ENCODE results near the gene NR3C1.

NR3C1 gene

DNA sequence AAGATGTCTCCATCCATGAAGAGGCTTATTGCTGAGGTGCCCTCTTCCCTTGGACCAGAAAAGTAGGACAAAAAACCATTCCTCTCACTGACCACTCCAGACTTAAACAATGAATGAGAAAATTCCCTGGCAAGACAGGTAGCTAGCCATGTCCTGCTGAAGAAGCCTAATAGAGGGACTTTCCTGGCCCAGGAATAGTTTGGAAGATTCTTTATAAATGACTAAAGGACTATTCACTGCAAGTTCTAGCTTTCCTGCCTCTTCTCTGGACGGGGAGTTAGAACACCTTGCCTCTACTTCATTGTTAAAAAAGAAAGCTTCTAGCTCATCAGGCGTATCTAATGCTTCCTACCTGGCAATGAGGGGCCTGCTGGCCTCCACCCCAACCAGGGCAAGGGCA lies 153.6 kb downstream of the NR3C1 start:
- Histone ChIP-seq H3K4me3 (ENCODE audit: low read length) (no peak overlapping the region), H3K4me1 (ENCODE audit: control insufficient read depth, insufficient read depth, low read length) (peaks cover 14% of the 10 kb centered on the region), H3K9ac (ENCODE audit: low read length) (no peak overlapping the region), H3K27me3 (ENCODE audit: control insufficient read depth, insufficient read depth, low read length) (no peaks in the 10 kb centered on the region), H3K9me3 (ENCODE audit: control insufficient read depth, low read length) (no peaks in the 10 kb centered on the region), H3K36me3 (ENCODE audit: control insufficient read depth, insufficient read depth, low read length) (no peaks in the 10 kb centered on the region)

DNA sequence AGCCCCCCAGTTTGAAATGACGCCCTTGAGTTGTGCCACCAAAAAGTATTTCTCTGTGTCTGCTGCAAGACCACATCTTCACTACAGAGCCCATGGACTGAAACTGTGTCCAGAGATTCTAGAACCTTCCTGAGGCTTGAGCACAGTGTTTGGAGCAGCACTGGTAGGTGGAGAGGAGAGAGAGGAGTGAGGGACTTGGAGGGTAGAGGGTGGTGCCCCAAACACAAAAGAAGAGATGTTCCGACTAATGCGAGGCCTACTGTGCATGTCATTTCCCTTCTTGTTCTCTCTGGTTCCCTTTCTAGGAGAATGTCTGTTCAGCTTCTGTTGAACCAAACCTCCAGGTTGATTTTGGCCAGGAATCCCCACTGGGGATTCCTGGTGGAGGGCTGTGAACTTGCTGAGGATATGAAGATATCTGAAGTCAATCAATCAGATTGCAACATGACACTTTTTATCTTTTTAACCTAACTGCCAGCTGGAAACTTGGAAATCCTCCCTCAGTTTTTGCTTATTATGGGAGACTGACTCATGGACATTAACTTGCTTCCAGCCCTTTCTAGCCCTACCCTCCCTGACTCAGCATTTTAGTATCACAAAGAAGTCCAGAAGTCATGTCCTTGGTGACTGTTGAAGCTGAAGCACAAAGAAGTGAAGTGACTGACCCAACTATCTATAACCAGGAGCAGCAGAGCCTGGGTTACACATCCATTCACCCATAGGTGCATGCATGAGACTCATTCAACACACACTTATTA lies 154.5 kb downstream of the NR3C1 start:
- peaks cover 18% of the 10 kb centered on the region for H3K4me1 ChIP-seq (ENCODE audit: control insufficient read depth, insufficient read depth, low read length)
- no peaks in the 10 kb centered on the region for H3K9me3 ChIP-seq (ENCODE audit: control insufficient read depth, low read length)
- H3K36me3 ChIP-seq (ENCODE audit: control insufficient read depth, insufficient read depth, low read length): no peaks in the 10 kb centered on the region
- H3K27me3 ChIP-seq (ENCODE audit: control insufficient read depth, insufficient read depth, low read length): no peaks in the 10 kb centered on the region
- H3K9ac ChIP-seq (ENCODE audit: low read length): no peak overlapping the region
- no peak overlapping the region for H3K4me3 ChIP-seq (ENCODE audit: low read length)

- Histone ChIP-seq H3K27me3 (ENCODE audit: control insufficient read depth, insufficient read depth, low read length) (no peaks in the 10 kb centered on the region), H3K36me3 (ENCODE audit: control insufficient read depth, insufficient read depth, low read length) (no peaks in the 10 kb centered on the region), H3K9ac (ENCODE audit: low read length) (no peak overlapping the region), H3K9me3 (ENCODE audit: control insufficient read depth, low read length) (no peaks in the 10 kb centered on the region), H3K4me1 (ENCODE audit: control insufficient read depth, insufficient read depth, low read length) (peaks cover 19% of the 10 kb centered on the region), H3K4me3 (ENCODE audit: low read length) (no peak overlapping the region)
Observed at GRCh38 chr5:143248391-143248790, 155.1 kb downstream of the NR3C1 start.

- no peaks in the 10 kb centered on the region for H3K36me3 ChIP-seq (ENCODE audit: control insufficient read depth, insufficient read depth, low read length)
- no peaks in the 10 kb centered on the region for H3K9me3 ChIP-seq (ENCODE audit: control insufficient read depth, low read length)
- H3K9ac ChIP-seq (ENCODE audit: low read length): no peak overlapping the region
- no peak overlapping the region for H3K4me3 ChIP-seq (ENCODE audit: low read length)
- no peaks in the 10 kb centered on the region for H3K27me3 ChIP-seq (ENCODE audit: control insufficient read depth, insufficient read depth, low read length)
- H3K4me1 ChIP-seq (ENCODE audit: control insufficient read depth, insufficient read depth, low read length): peaks cover 19% of the 10 kb centered on the region
Observed at GRCh38 chr5:143247134-143247815, 156.2 kb downstream of the NR3C1 start.

GRCh38 chr5:143245929-143246561 lies 157.4 kb downstream of the NR3C1 start:
- no peaks in the 10 kb centered on the region for H3K9me3 ChIP-seq (ENCODE audit: control insufficient read depth, low read length)
- no peak overlapping the region for H3K4me3 ChIP-seq (ENCODE audit: low read length)
- no peak overlapping the region for H3K9ac ChIP-seq (ENCODE audit: low read length)
- no peaks in the 10 kb centered on the region for H3K27me3 ChIP-seq (ENCODE audit: control insufficient read depth, insufficient read depth, low read length)
- no peaks in the 10 kb centered on the region for H3K36me3 ChIP-seq (ENCODE audit: control insufficient read depth, insufficient read depth, low read length)
- peaks cover 19% of the 10 kb centered on the region for H3K4me1 ChIP-seq (ENCODE audit: control insufficient read depth, insufficient read depth, low read length)

GRCh38 chr5:143244990-143245389 lies 158.5 kb downstream of the NR3C1 start:
- H3K9me3 ChIP-seq (ENCODE audit: control insufficient read depth, low read length): no peaks in the 10 kb centered on the region
- H3K4me1 ChIP-seq (ENCODE audit: control insufficient read depth, insufficient read depth, low read length): peaks cover 19% of the 10 kb centered on the region
- H3K4me3 ChIP-seq (ENCODE audit: low read length): no peak overlapping the region
- H3K9ac ChIP-seq (ENCODE audit: low read length): no peak overlapping the region
- no peaks in the 10 kb centered on the region for H3K27me3 ChIP-seq (ENCODE audit: control insufficient read depth, insufficient read depth, low read length)
- H3K36me3 ChIP-seq (ENCODE audit: control insufficient read depth, insufficient read depth, low read length): no peaks in the 10 kb centered on the region

GRCh38 chr5:143244000-143244736 lies 159.3 kb downstream of the NR3C1 start:
- Histone ChIP-seq H3K9ac (ENCODE audit: low read length) (no peak overlapping the region), H3K36me3 (ENCODE audit: control insufficient read depth, insufficient read depth, low read length) (no peaks in the 10 kb centered on the region), H3K9me3 (ENCODE audit: control insufficient read depth, low read length) (no peaks in the 10 kb centered on the region), H3K27me3 (ENCODE audit: control insufficient read depth, insufficient read depth, low read length) (no peaks in the 10 kb centered on the region), H3K4me1 (ENCODE audit: control insufficient read depth, insufficient read depth, low read length) (peaks cover 12% of the 10 kb centered on the region), H3K4me3 (ENCODE audit: low read length) (no peak overlapping the region)

- H3K9ac ChIP-seq (ENCODE audit: low read length): no peak overlapping the region
- no peaks in the 10 kb centered on the region for H3K36me3 ChIP-seq (ENCODE audit: control insufficient read depth, insufficient read depth, low read length)
Observed at GRCh38 chr5:143243103-143243502, 160.4 kb downstream of the NR3C1 start.

GRCh38 chr5:143241892-143242291 lies 161.6 kb downstream of the NR3C1 start:
- H3K9ac ChIP-seq (ENCODE audit: low read length): no peak overlapping the region
- H3K27me3 ChIP-seq (ENCODE audit: control insufficient read depth, insufficient read depth, low read length): no peaks in the 10 kb centered on the region
- no peaks in the 10 kb centered on the region for H3K9me3 ChIP-seq (ENCODE audit: control insufficient read depth, low read length)
- H3K4me3 ChIP-seq (ENCODE audit: low read length): no peak overlapping the region
- H3K4me1 ChIP-seq (ENCODE audit: control insufficient read depth, insufficient read depth, low read length): peaks cover 5% of the 10 kb centered on the region
- no peaks in the 10 kb centered on the region for H3K36me3 ChIP-seq (ENCODE audit: control insufficient read depth, insufficient read depth, low read length)

More at GRCh38 chr5:143243103-143243502, 160.4 kb downstream of the NR3C1 start:
- Histone ChIP-seq H3K4me1 (ENCODE audit: control insufficient read depth, insufficient read depth, low read length) (peaks cover 5% of the 10 kb centered on the region), H3K27me3 (ENCODE audit: control insufficient read depth, insufficient read depth, low read length) (no peaks in the 10 kb centered on the region), H3K9me3 (ENCODE audit: control insufficient read depth, low read length) (no peaks in the 10 kb centered on the region), H3K4me3 (ENCODE audit: low read length) (no peak overlapping the region)

- no peaks in the 10 kb centered on the region for H3K9me3 ChIP-seq (ENCODE audit: control insufficient read depth, low read length)
- no peak overlapping the region for H3K9ac ChIP-seq (ENCODE audit: low read length)
- no peak overlapping the region for H3K4me3 ChIP-seq (ENCODE audit: low read length)
- peaks cover 5% of the 10 kb centered on the region for H3K4me1 ChIP-seq (ENCODE audit: control insufficient read depth, insufficient read depth, low read length)
- no peaks in the 10 kb centered on the region for H3K27me3 ChIP-seq (ENCODE audit: control insufficient read depth, insufficient read depth, low read length)
- no peaks in the 10 kb centered on the region for H3K36me3 ChIP-seq (ENCODE audit: control insufficient read depth, insufficient read depth, low read length)
Observed at GRCh38 chr5:143239882-143240518, 163.5 kb downstream of the NR3C1 start.

- no peaks in the 10 kb centered on the region for H3K9me3 ChIP-seq (ENCODE audit: control insufficient read depth, low read length)
- H3K4me3 ChIP-seq (ENCODE audit: low read length): no peak overlapping the region
- H3K9ac ChIP-seq (ENCODE audit: low read length): no peak overlapping the region
- no peaks in the 10 kb centered on the region for H3K27me3 ChIP-seq (ENCODE audit: control insufficient read depth, insufficient read depth, low read length)
- no peaks in the 10 kb centered on the region for H3K4me1 ChIP-seq (ENCODE audit: control insufficient read depth, insufficient read depth, low read length)
- H3K36me3 ChIP-seq (ENCODE audit: control insufficient read depth, insufficient read depth, low read length): no peaks in the 10 kb centered on the region
Observed at GRCh38 chr5:143238620-143239019, 164.9 kb downstream of the NR3C1 start.

Measured in mucosa of stomach (tissue), 1 donor.